ENCODE measurements around the gene CREB5. TPM values are rescaled to one million over a fixed set of nuclear protein-coding genes. Genes with fewer than 3 reads are reported as not detected.
"Not testable (repeated sequence)": the region's sequence is repeated elsewhere in the genome, so short reads cannot be mapped to it uniquely, and the experiment has no call there.

Gene CREB5
- total RNA-seq, 2 experiments from 2014 or later = 0.19 to 0.22 TPM

DNA sequence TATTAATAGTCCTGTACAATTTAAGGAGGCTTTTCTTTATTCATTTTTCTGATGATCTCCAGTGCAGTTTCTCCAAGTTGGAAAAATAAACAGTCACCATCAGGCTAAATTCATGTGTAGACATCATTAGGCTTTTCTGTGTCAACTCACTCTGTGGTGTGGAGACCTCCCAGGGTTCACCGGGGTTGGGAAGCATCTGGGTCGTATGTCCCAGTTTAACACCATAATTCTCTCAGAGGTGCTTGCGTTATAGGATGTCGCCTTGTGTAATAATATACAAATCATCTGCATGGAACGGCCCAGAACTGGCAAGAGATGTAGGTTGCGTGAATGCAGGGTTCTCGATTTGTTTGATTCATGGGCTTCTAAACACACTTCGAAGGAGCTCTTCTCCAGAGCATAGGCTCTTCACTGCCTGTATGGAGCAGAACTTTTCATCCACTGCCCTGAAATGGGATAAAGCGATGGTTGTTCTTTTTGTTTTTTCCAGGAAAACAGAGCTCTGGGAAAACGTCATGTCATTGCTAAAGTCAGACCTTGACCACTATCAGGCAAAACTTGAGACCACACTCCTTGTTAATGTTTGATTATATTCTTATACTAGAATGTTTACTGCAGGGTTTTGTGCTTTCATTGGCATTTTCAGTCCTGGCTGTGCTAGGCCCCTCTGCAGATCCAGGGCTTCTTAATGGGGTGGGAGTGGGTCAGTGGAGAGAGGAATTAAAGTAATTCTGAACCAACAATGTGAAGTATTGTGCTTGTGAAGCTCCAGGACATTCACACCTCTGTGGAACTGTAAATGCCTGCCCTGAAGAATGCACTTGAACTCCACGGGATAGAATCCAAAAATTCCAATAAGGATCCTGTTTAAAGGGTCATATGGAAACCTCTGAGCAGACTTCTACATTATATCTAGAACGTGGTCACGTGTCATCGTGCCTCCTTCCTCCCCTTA, 373.0 kb downstream of the CREB5 start:
- Mint-ChIP-seq H3K36me3 (ENCODE audit: low read depth) (no peaks in the 10 kb centered on the region), H3K4me1 (ENCODE audit: low read depth) (no peaks in the 10 kb centered on the region), H3K9me3 (no peaks in the 10 kb centered on the region), H3K27me3 (peaks cover 4% of the 10 kb centered on the region), H3K27ac (no peak overlapping the region), H3K4me3 (no peak overlapping the region)
- intact Hi-C loops (cut with DNase I, micrococcal nuclease) = no loop called here
- no peak for ATAC-seq (ENCODE audit: poor library complexity)
- H3K9me3 ChIP-seq (ENCODE audit: control insufficient read depth in 1 of 2, insufficient read depth in 1 of 2, low read length in 2 of 2) = no peaks in the 10 kb centered on the region
- TF ChIP-seq, protein P1, sequence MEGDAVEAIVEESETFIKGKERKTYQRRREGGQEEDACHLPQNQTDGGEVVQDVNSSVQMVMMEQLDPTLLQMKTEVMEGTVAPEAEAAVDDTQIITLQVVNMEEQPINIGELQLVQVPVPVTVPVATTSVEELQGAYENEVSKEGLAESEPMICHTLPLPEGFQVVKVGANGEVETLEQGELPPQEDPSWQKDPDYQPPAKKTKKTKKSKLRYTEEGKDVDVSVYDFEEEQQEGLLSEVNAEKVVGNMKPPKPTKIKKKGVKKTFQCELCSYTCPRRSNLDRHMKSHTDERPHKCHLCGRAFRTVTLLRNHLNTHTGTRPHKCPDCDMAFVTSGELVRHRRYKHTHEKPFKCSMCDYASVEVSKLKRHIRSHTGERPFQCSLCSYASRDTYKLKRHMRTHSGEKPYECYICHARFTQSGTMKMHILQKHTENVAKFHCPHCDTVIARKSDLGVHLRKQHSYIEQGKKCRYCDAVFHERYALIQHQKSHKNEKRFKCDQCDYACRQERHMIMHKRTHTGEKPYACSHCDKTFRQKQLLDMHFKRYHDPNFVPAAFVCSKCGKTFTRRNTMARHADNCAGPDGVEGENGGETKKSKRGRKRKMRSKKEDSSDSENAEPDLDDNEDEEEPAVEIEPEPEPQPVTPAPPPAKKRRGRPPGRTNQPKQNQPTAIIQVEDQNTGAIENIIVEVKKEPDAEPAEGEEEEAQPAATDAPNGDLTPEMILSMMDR (IDR thresholded peaks at IDR 0.05) = no peak
- H3K27me3 ChIP-seq (ENCODE audit: control insufficient read depth in 1 of 2, insufficient read depth in 2 of 2, low read length in 2 of 2) = no peaks in the 10 kb centered on the region
- H3K4me1 ChIP-seq (ENCODE audit: insufficient read depth, low read length) = no peaks in the 10 kb centered on the region
- H3K27ac ChIP-seq (ENCODE audit: low read depth in 1 of 2, low read length in 2 of 2) = no peak overlapping the region
- POLR2A ChIA-PET = no interaction called here
- H3K36me3 ChIP-seq (ENCODE audit: insufficient read depth, low read length) = no peaks in the 10 kb centered on the region
- CTCF ChIA-PET = no interaction called here
- no peak overlapping the region for H3K4me3 ChIP-seq (ENCODE audit: low read length)
- DNase-seq = no peak

DNA sequence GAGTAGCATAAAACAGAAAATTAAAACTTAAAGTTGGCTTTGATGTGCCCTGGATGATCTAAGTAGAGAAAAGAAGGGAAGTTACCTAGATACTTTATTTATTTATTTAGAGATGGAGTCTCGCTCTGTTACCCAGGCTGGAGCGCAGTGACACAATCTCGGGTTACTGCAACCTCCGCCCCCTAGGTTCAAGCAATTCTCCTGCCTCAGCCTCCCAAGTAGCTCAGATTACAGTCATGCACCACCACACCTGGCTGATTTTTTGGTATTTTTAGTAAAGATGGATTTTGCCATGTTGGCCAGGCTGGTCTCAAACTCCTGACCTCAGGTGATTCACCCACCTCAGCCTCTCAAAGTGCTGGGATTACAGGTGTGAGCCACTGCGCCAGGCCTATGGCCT, 373.8 kb downstream of the CREB5 start:
- H3K36me3 Mint-ChIP-seq (ENCODE audit: low read depth); H3K27me3 Mint-ChIP-seq; ATAC-seq (ENCODE audit: poor library complexity); H3K27me3 ChIP-seq (ENCODE audit: control insufficient read depth in 1 of 2, insufficient read depth in 2 of 2, low read length in 2 of 2); POLR2A ChIA-PET; H3K27ac Mint-ChIP-seq; H3K36me3 ChIP-seq (ENCODE audit: insufficient read depth, low read length); H3K4me3 Mint-ChIP-seq; H3K4me1 ChIP-seq (ENCODE audit: insufficient read depth, low read length); H3K4me3 ChIP-seq (ENCODE audit: low read length); H3K9me3 ChIP-seq (ENCODE audit: control insufficient read depth in 1 of 2, insufficient read depth in 1 of 2, low read length in 2 of 2); H3K9me3 Mint-ChIP-seq; DNase-seq; CTCF ChIA-PET; intact Hi-C loops (cut with DNase I, micrococcal nuclease); H3K27ac ChIP-seq (ENCODE audit: low read depth in 1 of 2, low read length in 2 of 2); H3K4me1 Mint-ChIP-seq (ENCODE audit: low read depth): not testable (repeated sequence)

DNA sequence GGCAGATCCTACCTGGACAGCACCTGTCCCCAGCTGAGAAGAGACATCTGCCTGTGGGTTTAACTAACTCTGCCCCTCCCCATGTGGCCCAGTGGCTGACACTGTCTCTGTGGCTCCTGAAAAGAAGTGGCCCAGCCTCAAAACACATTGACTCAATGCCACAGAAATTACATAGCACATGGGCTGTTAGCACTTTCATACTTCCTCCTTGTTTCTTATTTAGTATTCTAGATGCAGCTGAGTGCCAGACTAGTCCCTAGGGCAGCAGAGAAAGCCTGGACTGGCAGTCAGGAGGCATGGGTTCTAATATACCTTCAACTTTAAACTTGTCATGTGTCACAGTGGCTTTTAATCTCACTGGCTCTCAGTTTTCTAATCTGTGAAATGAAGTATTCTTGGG, 374.8 kb downstream of the CREB5 start:
- Mint-ChIP-seq H3K27ac (no peak overlapping the region), H3K27me3 (peaks cover 10% of the 10 kb centered on the region), H3K4me1 (ENCODE audit: low read depth) (no peaks in the 10 kb centered on the region), H3K9me3 (no peaks in the 10 kb centered on the region), H3K4me3 (no peak overlapping the region), H3K36me3 (ENCODE audit: low read depth) (no peaks in the 10 kb centered on the region)
- ChIA-PET CTCF (no interaction called here), POLR2A (no interaction called here)
- no peaks in the 10 kb centered on the region for H3K36me3 ChIP-seq (ENCODE audit: insufficient read depth, low read length)
- H3K27me3 ChIP-seq (ENCODE audit: control insufficient read depth in 1 of 2, insufficient read depth in 2 of 2, low read length in 2 of 2) = no peaks in the 10 kb centered on the region
- no peak overlapping the region for H3K4me3 ChIP-seq (ENCODE audit: low read length)
- TF ChIP-seq, protein P1 (IDR thresholded peaks at IDR 0.05) = no peak
- DNase-seq (no peak), ATAC-seq (ENCODE audit: poor library complexity) (no peak)
- no peak overlapping the region for H3K27ac ChIP-seq (ENCODE audit: low read depth in 1 of 2, low read length in 2 of 2)
- H3K4me1 ChIP-seq (ENCODE audit: insufficient read depth, low read length) = no peaks in the 10 kb centered on the region
- intact Hi-C loops (cut with DNase I, micrococcal nuclease) = no loop called here
- H3K9me3 ChIP-seq (ENCODE audit: control insufficient read depth in 1 of 2, insufficient read depth in 1 of 2, low read length in 2 of 2) = no peaks in the 10 kb centered on the region
